Muscle layer of colon (tissue), 2 donors: Measurements from ENCODE around the gene DOK6.
"Not testable (repeated sequence)": the region's sequence is repeated elsewhere in the genome, so short reads cannot be mapped to it uniquely, and the experiment has no call there.

Experiments
- H3K27ac ChIP-seq: one replicate; pipeline ENCODE4 v1.7.0; 2013; ENCODE audit warnings: low read depth, mild to moderate bottlenecking, low read length, moderate library complexity
- H3K27me3 ChIP-seq, 2 donors: one replicate each; pipeline ENCODE4 v1.7.0; 2013; ENCODE audit warnings: low read length in 2 of 2, mild to moderate bottlenecking in 2 of 2; ENCODE audit not compliant: insufficient read depth in 2 of 2, control insufficient read depth in 1 of 2
- H3K36me3 ChIP-seq: one replicate; pipeline ENCODE4 v1.7.0; 2013; ENCODE audit warnings: mild to moderate bottlenecking, low read length; ENCODE audit not compliant: insufficient read depth
- H3K4me1 ChIP-seq: one replicate; pipeline ENCODE4 v1.7.0; 2013; ENCODE audit warnings: mild to moderate bottlenecking, low read length; ENCODE audit not compliant: insufficient read depth
- H3K4me3 ChIP-seq, 2 donors: one replicate each; pipeline ENCODE4 v1.7.0; 2013; ENCODE audit warnings: low read length in 2 of 2, low read depth in 1 of 2, mild to moderate bottlenecking in 1 of 2, moderate library complexity in 1 of 2
- H3K9ac ChIP-seq: one replicate; pipeline ENCODE4 v1.7.0; 2013; ENCODE audit warnings: low read length
- H3K9me3 ChIP-seq: one replicate; pipeline ENCODE4 v1.7.0; 2013; ENCODE audit warnings: mild to moderate bottlenecking, low read length
- donor health status: abdominal sarcoma.
- donor health status: Adenocarcinoma of cecum.

The DOK6 gene

DNA sequence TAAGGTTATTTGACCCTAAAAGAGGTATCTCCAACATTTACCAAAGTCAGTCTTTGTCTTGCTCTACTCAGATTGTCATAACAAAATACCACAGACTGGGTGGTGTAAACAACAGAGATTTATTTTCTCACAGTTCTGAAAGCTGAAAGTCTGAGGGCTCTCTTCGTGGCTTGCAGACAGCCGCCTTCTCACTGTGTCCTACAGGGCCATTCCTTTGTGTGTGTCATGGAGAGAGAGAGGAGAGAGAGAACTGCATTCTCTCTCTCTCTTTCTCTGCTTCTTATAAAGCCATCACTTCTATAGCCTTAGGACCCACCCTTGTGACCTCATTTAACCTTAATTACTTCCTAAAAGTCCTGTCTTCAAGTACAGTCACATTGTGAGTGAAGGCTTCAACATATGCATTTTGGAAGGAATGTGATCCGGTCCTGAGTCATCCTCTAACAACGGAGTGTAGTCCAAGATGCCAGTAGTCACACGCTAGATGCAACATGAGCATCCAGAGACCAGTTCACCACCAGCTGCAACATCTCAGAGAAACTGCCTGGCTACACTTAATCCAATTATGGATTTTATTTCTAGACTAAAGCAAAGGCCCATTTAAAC lies 416.8 kb downstream of the DOK6 start:
- Histone ChIP-seq H3K36me3 (no peaks in the 10 kb centered on the region), H3K9ac (no peak overlapping the region), H3K27me3 (no peaks in the 10 kb centered on the region)

DNA sequence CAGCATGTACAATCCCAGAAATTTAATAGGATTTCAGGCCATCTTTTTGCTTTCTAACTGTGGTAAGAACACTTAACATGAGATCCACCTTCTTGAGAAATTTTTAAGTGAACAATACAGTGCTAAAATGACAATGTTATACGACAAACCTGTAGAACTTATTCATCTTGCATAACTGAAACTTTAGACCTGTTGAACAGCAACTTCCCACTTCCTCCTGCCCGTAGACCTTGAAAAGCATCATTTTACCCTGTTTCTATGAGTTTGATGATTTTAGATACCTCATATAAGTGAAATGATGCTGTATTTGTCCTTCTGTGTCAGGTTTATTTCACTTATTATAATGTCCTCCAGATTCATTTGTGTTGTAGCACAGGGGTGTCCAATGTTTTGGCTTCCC lies 418.8 kb downstream of the DOK6 start:
- Histone ChIP-seq H3K4me3 (no peak overlapping the region), H3K9ac (no peak overlapping the region), H3K27ac (no peak overlapping the region), H3K36me3 (no peaks in the 10 kb centered on the region), H3K27me3 (no peaks in the 10 kb centered on the region), H3K9me3 (no peaks in the 10 kb centered on the region), H3K4me1 (no peaks in the 10 kb centered on the region)

More for the DNA sequence above, 416.8 kb downstream of the DOK6 start:
- Histone ChIP-seq H3K4me3 (no peak overlapping the region), H3K4me1 (no peaks in the 10 kb centered on the region), H3K27ac (no peak overlapping the region), H3K9me3 (no peaks in the 10 kb centered on the region)

DNA sequence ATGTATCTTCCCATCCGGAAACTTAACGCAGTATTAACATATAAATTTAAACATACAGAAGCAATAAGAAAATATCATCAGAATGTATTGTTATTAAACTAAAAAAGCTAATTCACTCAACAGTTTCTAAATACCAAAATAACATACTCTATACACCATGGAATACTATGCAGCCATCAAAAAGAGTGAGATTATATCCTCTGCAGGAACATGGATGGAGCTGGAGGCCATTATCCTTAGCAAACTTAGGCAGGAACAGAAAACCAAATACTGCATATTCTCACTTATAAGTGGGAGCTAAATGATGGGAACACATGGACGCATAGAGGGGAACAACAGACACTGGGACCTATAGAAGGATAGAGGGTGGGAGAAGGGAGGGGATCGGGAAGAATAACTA lies 419.9 kb downstream of the DOK6 start:
- H3K36me3 ChIP-seq: no peaks in the 10 kb centered on the region
- H3K9me3 ChIP-seq: no peaks in the 10 kb centered on the region
- no peak overlapping the region for H3K4me3 ChIP-seq
- H3K27ac ChIP-seq: no peak overlapping the region
- no peaks in the 10 kb centered on the region for H3K27me3 ChIP-seq
- H3K9ac ChIP-seq: no peak overlapping the region
- H3K4me1 ChIP-seq: no peaks in the 10 kb centered on the region

DNA sequence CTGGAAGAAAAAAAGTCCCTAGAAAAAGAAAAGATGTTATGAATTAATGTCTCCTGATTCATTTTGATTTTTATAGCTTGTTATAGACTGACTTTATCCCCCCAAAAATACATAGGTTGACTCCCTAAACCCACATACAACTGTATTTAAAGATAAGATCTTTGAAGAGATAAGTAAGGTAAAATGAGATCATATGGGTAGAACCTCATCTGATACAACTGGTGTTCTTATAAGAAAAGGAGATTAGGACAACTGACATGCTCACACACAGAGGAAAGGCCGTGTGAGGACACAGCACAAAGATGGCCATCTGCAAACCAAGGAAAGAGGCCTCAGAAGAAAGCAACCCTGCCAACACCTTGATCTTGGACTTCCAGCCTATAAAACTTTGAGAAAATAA lies 429.5 kb downstream of the DOK6 start:
- H3K9ac ChIP-seq: no peak overlapping the region
- no peaks in the 10 kb centered on the region for H3K36me3 ChIP-seq
- no peaks in the 10 kb centered on the region for H3K4me1 ChIP-seq
- no peak overlapping the region for H3K4me3 ChIP-seq
- no peak overlapping the region for H3K27ac ChIP-seq
- no peaks in the 10 kb centered on the region for H3K27me3 ChIP-seq
- no peaks in the 10 kb centered on the region for H3K9me3 ChIP-seq

DNA sequence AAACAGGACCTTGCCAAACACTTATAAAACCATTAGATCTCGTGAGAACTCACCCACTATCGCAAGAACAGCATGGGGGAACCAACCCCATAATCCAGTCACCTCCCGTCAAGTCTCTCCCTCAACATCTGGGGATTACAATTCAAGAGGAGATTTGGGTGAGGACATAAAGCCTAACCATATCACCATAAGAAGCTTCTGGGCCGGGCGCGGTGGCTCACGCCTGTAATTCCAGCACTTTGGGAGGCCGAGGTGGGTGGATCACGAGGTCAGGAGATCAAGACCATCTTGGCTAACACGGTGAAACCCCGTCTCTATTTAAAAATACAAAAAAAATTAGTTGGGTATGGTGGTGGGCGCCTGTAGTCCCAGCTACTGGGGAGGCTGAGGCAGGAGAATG lies 434.3 kb downstream of the DOK6 start:
- H3K27ac ChIP-seq, H3K4me1 ChIP-seq, H3K36me3 ChIP-seq, H3K9ac ChIP-seq, H3K27me3 ChIP-seq, H3K4me3 ChIP-seq, H3K9me3 ChIP-seq: not testable (repeated sequence)

DNA sequence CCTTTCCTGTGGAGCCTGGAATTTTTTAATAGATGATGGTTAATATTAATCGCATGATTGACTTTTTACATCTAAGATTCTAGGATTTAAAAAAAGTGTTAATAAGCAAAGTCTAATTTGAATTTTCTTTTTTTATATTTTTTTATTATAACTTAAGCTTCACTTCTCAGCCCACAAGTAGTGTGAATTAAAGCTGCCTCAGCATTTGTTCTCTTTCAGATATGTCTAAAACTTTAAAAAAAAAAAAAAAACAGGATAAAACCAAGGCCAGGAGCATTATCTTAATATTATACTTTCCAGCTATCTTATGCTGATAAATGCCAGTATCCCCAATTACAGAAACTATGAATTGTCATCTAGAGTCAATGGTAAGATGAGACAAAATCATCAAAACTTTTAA lies 437.3 kb downstream of the DOK6 start:
- no peak overlapping the region for H3K4me3 ChIP-seq
- H3K9ac ChIP-seq: no peak overlapping the region
- H3K27ac ChIP-seq: no peak overlapping the region
- H3K9me3 ChIP-seq: no peaks in the 10 kb centered on the region
- H3K4me1 ChIP-seq: no peaks in the 10 kb centered on the region
- no peaks in the 10 kb centered on the region for H3K27me3 ChIP-seq
- H3K36me3 ChIP-seq: no peaks in the 10 kb centered on the region

DNA sequence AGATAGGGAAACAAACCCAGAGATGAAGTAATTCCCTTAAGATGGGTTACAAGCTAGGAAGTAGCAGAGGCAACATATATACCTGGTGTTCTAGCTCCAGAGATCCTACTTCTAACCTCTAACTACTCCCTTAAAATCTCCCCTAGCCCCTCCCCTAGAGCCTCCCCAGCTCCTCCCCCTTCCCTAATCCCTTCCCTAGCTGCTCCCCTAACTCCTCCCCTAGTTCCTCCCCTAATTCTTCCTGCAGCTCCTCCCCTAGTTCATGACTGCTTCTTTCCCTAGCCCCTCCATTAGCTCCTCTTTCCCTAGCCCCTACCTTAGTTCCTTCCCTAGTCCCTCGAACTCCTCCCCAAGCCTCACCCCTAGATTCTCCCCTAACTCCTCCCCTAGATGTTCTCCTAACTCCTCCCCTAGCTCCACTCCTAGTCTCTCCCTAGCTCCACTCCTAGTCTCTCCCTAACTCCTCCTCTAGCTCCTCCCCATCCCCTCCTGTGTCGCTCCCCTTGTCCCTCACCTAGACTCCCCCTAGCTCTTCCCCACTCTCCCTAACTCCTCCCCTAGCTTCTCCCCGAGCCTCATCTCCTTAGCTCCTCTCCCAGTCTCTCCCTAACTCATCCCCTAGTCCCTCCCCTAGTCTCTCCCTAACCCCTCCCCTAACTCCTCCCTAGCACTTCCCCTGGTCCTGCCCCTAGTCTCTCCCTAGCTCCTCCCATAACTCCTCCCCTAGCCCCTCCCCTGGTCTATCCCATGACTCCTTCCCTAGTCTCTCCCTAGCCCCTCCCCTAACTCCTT lies 438.1 kb downstream of the DOK6 start:
- Histone ChIP-seq H3K27me3 (no peaks in the 10 kb centered on the region), H3K9me3 (no peaks in the 10 kb centered on the region), H3K4me1 (no peaks in the 10 kb centered on the region), H3K9ac (no peak overlapping the region), H3K27ac (no peak overlapping the region), H3K4me3 (no peak overlapping the region), H3K36me3 (no peaks in the 10 kb centered on the region)

DNA sequence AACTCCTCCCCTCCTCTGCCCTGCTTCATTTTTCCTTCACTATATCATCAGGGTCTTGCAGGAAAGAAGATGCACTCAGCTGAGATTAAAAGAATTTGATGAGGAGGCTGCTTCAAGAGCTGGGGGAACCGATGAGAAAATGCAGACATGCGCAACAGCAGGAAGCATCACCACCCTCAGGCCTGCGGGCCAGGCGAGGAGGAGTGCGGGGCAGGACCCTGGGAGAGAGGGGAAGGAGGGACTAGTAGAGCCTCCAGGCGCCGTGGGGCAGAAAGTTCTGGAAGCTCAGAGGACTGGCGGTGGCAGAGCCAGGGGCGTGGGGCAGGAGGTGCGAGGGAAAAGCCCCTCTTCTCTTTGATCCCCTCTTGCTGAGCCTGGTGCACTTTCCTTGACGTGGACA lies 438.8 kb downstream of the DOK6 start:
- H3K9ac ChIP-seq: no peak overlapping the region
- no peaks in the 10 kb centered on the region for H3K36me3 ChIP-seq
- H3K4me1 ChIP-seq: no peaks in the 10 kb centered on the region
- no peaks in the 10 kb centered on the region for H3K9me3 ChIP-seq
- H3K4me3 ChIP-seq: no peak overlapping the region
- H3K27me3 ChIP-seq: no peaks in the 10 kb centered on the region
- H3K27ac ChIP-seq: no peak overlapping the region

DNA sequence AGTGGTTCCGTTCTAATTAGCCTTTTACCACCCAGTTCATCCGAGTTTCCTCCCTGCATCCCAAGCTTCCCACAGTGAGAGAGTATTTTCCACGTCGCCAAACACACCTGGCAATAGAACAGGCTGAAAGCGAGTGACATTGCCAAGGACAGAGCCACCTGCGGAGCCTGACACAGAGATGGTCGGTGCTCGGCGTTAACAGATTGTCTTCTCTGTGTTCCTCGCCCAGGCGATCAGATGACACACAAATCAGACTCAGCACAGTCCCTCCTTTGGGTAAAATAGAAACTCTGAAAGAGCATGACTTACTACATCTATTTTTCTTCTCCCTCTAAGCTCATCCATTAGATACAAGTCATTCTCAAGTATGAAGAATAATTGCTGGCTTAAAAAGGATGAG lies 439.3 kb downstream of the DOK6 start:
- Histone ChIP-seq H3K9me3 (no peaks in the 10 kb centered on the region), H3K9ac (no peak overlapping the region), H3K4me1 (no peaks in the 10 kb centered on the region), H3K36me3 (no peaks in the 10 kb centered on the region), H3K4me3 (no peak overlapping the region), H3K27me3 (no peaks in the 10 kb centered on the region), H3K27ac (no peak overlapping the region)

DNA sequence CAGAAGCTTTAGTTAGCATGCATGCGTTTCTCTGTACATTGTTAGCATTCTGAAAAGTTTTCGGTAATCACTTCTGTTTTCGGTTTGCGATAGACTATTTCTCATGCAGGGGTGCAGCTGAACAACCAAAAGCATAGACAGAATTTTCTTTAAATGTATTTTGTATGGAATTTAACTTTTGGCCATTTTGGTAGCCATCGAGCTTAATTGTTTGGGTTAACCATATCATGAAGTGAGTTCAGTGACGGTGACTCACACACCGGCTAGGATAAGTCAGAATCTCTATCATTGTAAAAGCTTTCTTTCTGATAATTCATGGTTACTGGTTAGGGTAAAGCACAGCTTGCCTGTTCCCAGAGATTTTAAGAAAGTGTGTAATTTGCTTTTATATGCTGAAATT lies 439.8 kb downstream of the DOK6 start:
- H3K27me3 ChIP-seq: no peaks in the 10 kb centered on the region
- H3K4me3 ChIP-seq: no peak overlapping the region
- no peaks in the 10 kb centered on the region for H3K36me3 ChIP-seq
- no peak overlapping the region for H3K9ac ChIP-seq
- H3K4me1 ChIP-seq: peaks cover 2% of the 10 kb centered on the region
- H3K27ac ChIP-seq: no peak overlapping the region
- H3K9me3 ChIP-seq: no peaks in the 10 kb centered on the region

DNA sequence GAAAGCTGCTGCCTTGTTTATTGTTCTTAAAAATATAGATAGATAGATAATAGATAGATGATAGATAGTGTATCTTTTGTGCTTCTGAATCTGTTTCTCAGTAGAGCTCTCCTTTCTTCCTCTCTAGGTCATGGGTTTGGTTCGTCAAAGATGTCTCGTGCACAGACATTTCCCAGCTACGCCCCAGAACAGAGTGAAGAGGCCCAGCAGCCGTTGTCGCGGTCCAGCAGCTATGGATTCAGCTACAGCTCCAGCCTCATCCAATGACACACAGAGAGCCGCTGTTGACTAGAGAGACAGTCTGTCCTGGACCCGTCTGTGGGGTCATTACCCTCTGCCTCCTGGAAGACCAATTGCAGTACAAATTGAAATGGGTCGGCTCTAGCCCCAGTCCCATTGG lies 440.4 kb downstream of the DOK6 start:
- H3K4me1 ChIP-seq: peaks cover 8% of the 10 kb centered on the region
- H3K27me3 ChIP-seq: no peaks in the 10 kb centered on the region
- H3K27ac ChIP-seq: no peak overlapping the region
- no peak overlapping the region for H3K9ac ChIP-seq
- no peaks in the 10 kb centered on the region for H3K9me3 ChIP-seq
- no peaks in the 10 kb centered on the region for H3K36me3 ChIP-seq
- H3K4me3 ChIP-seq: no peak overlapping the region

DNA sequence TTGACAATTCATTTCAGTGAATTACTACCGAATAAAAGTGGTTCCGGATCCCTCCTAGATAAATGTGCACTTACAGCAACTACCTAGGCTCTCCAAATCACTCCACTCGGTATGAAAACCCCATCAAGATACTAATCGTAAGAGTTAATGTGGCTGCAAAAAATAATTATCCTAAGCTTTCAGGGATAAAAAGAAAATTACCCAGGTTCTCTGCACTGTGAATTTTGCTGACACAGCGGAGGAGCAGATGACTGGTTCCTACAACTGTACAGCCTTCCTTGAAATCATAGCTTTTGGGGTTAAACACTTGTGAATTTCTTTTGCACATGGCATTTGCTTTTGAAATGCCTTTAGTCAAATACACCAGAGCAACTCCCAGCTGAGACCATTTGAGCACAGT lies 442.3 kb downstream of the DOK6 start:
- no peak overlapping the region for H3K27ac ChIP-seq
- H3K27me3 ChIP-seq: no peaks in the 10 kb centered on the region
- H3K4me3 ChIP-seq: no peak overlapping the region
- no peaks in the 10 kb centered on the region for H3K36me3 ChIP-seq
- H3K9ac ChIP-seq: no peak overlapping the region
- peaks cover 14% of the 10 kb centered on the region for H3K4me1 ChIP-seq
- no peaks in the 10 kb centered on the region for H3K9me3 ChIP-seq
